Measurements from ENCODE around the gene SLC38A7. TPM values are rescaled to one million over a fixed set of nuclear protein-coding genes. Genes with fewer than 3 reads are reported as not detected.

Gene SLC38A7
- total RNA-seq, 2 donors from 2014 or later: 7.3 to 9.1 TPM

Other genes starting within 250 kb of the SLC38A7 start
- gene NDRG4, start 184.6 kb downstream of the SLC38A7 start, total RNA-seq: 1 to 10 TPM; 5.2 TPM
- 10 to 100 TPM in 1 of 2 donors, 1 to 10 TPM in 1; 9.1 to 11.6 TPM for gene SETD6, start 169.3 kb downstream of the SLC38A7 start, total RNA-seq
- gene CNOT1, start 54.9 kb downstream of the SLC38A7 start, total RNA-seq: 100 to 1,000 TPM; 295 to 315 TPM
- 10 to 100 TPM; 81.8 to 87.7 TPM for gene GOT2, start 49.5 kb upstream of the SLC38A7 start, total RNA-seq